ENCODE measurements around the gene GIGYF1.

GRCh38 chr7:100685049-100685605 is 8.9 kb downstream of the GIGYF1 start:
- TF ChIP-seq CTCF (conservative IDR thresholded peaks at IDR 0.05) (no peak), ZFX (IDR thresholded peaks at IDR 0.05) (no peak)

Data from C4-2B (cell line).